DLD1 (cell line): ENCODE results near the gene KANK4.

Source experiments
- in situ Hi-C: cut with HindIII; loops from 2 replicates; pipeline ENCODE4 v1.10.0; 2017; ENCODE audit warnings: low sequenced_read_pairs

Gene KANK4

GRCh38 chr1:62307895-62308492 lies 11.2 kb downstream of the KANK4 start:
- in situ Hi-C loops, result no loop called here

- in situ Hi-C loops, result no loop called here
Observed at GRCh38 chr1:62307446-62307845, 11.8 kb downstream of the KANK4 start.

GRCh38 chr1:62306065-62306464 lies 13.2 kb downstream of the KANK4 start:
- in situ Hi-C loops, result no loop called here

- in situ Hi-C loops, result no loop called here
Observed at GRCh38 chr1:62304975-62305374, 14.3 kb downstream of the KANK4 start.

- in situ Hi-C loops, result no loop called here
Observed at GRCh38 chr1:62304515-62304914, 14.7 kb downstream of the KANK4 start.

- in situ Hi-C loops, result no loop called here
Observed at GRCh38 chr1:62301726-62302390, 17.4 kb downstream of the KANK4 start.

- in situ Hi-C loops, result no loop called here
Observed at GRCh38 chr1:62299426-62300200, 19.6 kb downstream of the KANK4 start.

- in situ Hi-C loops, result no loop called here
Observed at GRCh38 chr1:62295921-62296491, 23.2 kb downstream of the KANK4 start.

GRCh38 chr1:62294261-62294660 lies 25.0 kb downstream of the KANK4 start:
- in situ Hi-C loops, result no loop called here

GRCh38 chr1:62288662-62289061 lies 30.6 kb downstream of the KANK4 start:
- in situ Hi-C loops, result no loop called here

- in situ Hi-C loops, result no loop called here
Observed at GRCh38 chr1:62288224-62288623, 31.0 kb downstream of the KANK4 start.

- in situ Hi-C loops, result no loop called here
Observed at GRCh38 chr1:62286786-62287224, 32.4 kb downstream of the KANK4 start.

- in situ Hi-C loops, result no loop called here
Observed at GRCh38 chr1:62285984-62286785, 33.0 kb downstream of the KANK4 start.

GRCh38 chr1:62285440-62285839 lies 33.8 kb downstream of the KANK4 start:
- in situ Hi-C loops, result no loop called here

GRCh38 chr1:62283986-62284385 lies 35.2 kb downstream of the KANK4 start:
- in situ Hi-C loops, result no loop called here

- in situ Hi-C loops, result no loop called here
Observed at GRCh38 chr1:62282909-62283755, 36.1 kb downstream of the KANK4 start.

- in situ Hi-C loops, result no loop called here
Observed at GRCh38 chr1:62281922-62282555, 37.2 kb downstream of the KANK4 start.

- in situ Hi-C loops, result no loop called here
Observed at GRCh38 chr1:62280960-62281465, 38.2 kb downstream of the KANK4 start.

- in situ Hi-C loops, result no loop called here
Observed at GRCh38 chr1:62280150-62280549, 39.1 kb downstream of the KANK4 start.
